Vagina (tissue), 2 donors: ENCODE measurements around the gene LBHD1.

Experiments
- POLR2A ChIP-seq, 2 donors: fragments of 450-650 bp; IDR thresholded peaks; one replicate each; pipeline ENCODE4 v1.6.1; 2017; ENCODE audit warnings: antibody characterized with exemption in 2 of 2, mild to moderate bottlenecking in 2 of 2, moderate library complexity in 2 of 2
- POLR2AphosphoS5 ChIP-seq, 2 donors: sonication (generic); formaldehyde crosslinking; IDR thresholded peaks; one replicate each; pipeline ENCODE4 v1.9.0; 2017; ENCODE audit warnings: antibody characterized with exemption in 2 of 2, mild to moderate bottlenecking in 2 of 2, low read depth in 1 of 2; ENCODE audit not compliant: insufficient read depth in 1 of 2
- TF ChIP-seq, protein P1 (sequence below), 3 experiments: fragments of 450-650 bp in 2 of 3; fragments of 200-600 bp in 1 of 3; sonication (generic) in 1 of 3; IDR thresholded peaks; one replicate each; pipeline ENCODE4 v1.5.1; 2017 to 2019; ENCODE audit warnings: antibody characterized with exemption in 3 of 3, mild to moderate bottlenecking in 2 of 3, moderate library complexity in 2 of 3

DNA sequence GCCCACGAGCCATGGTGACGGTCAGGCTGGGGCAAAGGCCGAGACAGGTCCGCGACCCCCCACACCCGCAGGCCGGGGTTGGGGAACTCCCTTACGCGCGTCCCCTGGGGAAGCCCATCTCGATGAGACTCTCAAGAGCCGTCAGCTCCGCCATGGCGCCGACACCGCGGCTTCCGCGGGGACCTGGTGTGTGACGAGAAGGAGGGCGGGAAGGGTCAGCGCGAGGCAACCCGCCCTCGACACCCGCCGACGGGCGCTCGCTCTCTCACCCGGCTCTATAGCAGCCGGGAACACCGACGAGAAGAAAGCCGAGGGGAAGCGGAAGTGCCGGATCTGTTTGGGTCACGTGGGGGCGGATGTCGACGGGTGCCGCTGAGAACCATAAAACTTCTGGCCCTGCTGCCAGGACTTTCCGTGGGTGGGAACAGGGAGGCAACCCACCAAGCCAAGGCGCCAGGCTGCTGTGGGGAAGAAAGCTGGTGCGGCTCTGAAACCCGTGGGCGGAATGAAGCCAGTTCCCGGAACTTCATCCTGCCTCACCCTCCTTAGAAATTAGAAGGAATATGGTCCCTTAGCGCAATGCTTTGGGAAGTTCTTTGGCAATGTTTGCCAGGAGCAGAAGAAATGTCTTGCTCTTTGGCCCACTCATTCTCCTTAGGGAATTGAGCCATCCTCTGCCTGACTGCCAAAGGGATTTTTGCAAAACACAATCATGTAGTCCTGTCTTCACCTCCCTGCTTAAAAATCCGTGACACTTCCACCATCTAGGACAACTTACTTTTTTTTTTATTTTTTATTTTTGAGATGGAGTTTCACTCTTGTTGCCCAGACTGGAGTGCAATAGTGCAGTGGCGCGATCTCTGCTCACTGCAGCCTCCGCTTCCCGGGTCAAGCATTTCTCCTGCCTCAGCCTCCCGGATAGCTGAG, 7.0 kb upstream of the LBHD1 start, which contains the start of gene UBXN1:
- TF ChIP-seq, protein P1, sequence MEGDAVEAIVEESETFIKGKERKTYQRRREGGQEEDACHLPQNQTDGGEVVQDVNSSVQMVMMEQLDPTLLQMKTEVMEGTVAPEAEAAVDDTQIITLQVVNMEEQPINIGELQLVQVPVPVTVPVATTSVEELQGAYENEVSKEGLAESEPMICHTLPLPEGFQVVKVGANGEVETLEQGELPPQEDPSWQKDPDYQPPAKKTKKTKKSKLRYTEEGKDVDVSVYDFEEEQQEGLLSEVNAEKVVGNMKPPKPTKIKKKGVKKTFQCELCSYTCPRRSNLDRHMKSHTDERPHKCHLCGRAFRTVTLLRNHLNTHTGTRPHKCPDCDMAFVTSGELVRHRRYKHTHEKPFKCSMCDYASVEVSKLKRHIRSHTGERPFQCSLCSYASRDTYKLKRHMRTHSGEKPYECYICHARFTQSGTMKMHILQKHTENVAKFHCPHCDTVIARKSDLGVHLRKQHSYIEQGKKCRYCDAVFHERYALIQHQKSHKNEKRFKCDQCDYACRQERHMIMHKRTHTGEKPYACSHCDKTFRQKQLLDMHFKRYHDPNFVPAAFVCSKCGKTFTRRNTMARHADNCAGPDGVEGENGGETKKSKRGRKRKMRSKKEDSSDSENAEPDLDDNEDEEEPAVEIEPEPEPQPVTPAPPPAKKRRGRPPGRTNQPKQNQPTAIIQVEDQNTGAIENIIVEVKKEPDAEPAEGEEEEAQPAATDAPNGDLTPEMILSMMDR (IDR thresholded peaks at IDR 0.05): no peak
- TF ChIP-seq POLR2AphosphoS5 (IDR thresholded peaks at IDR 0.05; ENCODE audit: insufficient read depth in 1 of 2, low read depth in 1 of 2) (peak; percentile 95 to 96), POLR2A (IDR thresholded peaks at IDR 0.05) (no peak)
